ENCODE results near the gene GRID1.
"Not testable (repeated sequence)": the region's sequence is repeated elsewhere in the genome, so short reads cannot be mapped to it uniquely, and the experiment has no call there.

Gene GRID1

DNA sequence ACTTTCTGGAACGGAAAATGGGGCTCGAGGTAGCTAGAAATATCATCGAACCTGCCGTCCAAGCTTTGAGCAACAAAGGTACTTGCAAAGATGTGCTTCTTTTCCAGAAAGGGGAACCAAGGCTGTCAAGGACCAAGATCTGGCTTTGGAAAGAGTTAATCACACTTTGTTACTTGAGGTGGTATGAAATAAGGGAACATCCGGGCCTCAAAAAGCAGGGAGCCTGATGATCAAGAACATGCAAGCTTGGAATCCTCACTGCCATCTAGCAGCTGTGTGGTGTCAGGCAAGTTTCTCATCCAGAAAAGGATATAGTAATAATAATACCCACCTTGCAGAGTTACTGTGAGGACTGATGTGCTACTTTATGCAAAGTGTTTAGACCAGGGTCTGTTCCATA lies 329.5 kb downstream of the GRID1 start:
- no peak for DNase-seq (ENCODE audit: low spot score)

DNA sequence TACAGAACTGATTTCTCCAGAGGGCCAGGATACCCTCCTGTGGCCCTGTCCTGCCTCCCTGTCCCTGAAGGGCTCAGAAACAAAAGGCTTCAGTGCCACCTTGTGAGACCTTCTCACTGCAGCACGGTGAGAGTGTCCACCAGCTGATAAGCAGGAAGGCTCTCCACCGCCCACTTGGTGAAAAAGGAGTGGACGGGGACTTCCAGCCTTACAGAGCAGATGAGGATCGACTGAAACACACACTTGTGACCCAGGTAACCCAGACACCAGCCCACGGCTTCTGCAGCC lies 330.1 kb downstream of the GRID1 start:
- DNase-seq (ENCODE audit: low spot score) = no peak

DNA sequence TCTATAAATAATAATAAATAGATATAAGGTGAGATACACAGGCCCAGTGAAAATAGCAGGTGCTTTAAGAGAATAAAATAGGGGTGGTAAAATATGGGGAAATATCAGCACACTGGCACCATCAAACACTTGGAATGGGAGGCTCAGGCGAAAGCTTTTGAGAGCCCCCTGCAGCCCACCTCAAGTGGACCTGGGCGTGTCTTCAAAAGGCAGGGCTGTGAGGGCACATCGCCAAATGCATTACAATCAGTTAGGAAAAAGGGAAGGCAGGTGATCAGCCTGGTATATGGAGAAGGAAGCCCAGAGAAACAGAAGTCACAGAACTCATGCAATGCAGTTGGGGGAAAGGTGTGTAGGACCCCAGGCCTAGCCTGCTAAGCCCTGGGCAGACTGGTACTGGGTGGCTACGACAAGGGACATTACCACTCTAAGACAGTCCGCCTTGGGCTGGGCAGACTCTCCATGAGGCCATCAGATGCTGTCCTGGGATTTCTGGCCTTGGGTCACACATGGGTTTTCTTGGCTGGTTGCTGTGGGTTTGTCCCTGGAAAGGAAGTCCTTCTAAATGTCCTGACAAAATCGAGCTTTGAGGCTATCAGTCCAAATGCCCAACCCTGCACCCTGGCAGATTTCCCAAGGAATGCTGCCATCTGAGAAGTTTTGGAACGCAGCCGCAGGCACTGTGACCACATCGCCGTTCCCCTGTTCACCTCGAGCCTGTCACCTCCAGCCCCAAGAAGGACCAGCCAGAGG lies 330.6 kb downstream of the GRID1 start:
- no peak for DNase-seq (ENCODE audit: low spot score)

DNA sequence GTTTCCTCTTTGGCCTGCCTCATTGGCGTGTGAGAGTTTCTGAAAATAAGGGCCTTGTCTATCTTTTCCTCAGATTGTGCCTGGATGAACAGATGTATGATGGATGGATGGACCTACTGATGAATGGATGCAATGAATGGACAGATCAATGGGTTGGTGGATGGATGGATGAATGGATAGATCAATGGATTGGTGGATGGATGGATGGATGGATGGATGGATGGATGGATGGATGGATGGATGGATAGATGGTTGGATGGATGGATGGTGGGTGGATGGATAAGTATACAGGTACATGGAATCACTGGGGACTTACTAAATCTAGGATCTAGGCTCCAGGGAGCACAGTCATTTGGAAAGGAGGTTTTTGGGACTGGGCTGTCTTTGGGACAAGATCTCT lies 331.9 kb downstream of the GRID1 start:
- no peak for DNase-seq (ENCODE audit: low spot score)

DNA sequence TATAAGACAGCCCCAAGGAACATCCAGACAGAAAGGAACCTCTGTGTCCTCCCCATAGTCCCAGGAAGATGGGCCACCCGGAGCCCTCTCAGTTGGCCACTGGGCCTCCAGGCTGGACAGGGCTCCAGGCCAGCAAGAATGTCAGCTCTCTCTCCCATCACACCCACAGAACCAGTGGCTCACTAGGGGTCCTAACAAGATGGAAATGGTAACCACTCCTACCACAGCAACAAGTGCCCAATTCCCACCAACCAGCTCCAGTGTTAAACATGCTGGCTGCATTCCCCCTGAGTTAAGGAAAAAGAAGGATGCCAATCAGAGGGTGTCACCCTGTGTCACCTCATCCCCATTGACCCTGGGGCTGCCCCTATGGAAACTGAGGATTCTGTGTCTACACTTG lies 333.0 kb downstream of the GRID1 start:
- no peak for DNase-seq (ENCODE audit: low spot score)

DNA sequence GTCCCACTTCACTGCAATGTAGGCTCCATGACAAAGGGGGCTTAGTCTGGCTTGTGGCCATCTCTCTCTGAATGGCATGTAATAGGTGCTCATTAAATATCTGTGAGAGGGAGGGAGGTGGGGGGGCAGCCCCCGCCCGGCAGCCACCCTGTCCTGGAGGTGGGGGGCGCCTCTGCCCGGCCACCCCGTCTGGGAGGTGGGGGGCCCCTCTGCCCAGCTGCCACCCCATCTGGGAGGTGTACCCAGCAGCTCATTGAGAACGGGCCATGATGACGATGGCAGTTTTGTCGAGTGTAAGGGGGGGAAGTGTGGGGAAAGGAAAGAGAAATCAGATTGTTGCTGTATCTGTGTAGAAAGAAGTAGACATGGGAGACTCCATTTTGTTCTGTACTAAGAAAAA lies 334.5 kb downstream of the GRID1 start:
- DNase-seq (ENCODE audit: low spot score) = not testable (repeated sequence)

DNA sequence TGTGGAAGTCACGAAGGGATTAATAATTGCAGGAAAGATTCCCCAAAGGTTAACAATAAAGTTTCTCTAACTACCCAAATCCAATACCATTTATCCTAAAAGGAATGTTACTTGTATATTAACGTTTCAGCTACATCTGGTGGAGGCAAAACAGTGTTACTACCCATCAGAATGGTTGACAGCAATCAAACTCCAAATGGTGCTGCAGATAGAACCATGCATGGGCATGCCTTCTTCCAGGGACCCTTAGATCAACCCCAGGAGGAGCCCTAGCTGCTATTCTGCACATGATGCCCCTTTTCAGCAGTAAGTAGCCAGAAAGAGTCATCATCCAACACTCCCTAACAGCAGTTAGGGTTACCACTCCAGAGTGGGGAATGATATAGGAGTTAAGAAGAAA lies 336.3 kb downstream of the GRID1 start:
- no peak for DNase-seq (ENCODE audit: low spot score)

DNA sequence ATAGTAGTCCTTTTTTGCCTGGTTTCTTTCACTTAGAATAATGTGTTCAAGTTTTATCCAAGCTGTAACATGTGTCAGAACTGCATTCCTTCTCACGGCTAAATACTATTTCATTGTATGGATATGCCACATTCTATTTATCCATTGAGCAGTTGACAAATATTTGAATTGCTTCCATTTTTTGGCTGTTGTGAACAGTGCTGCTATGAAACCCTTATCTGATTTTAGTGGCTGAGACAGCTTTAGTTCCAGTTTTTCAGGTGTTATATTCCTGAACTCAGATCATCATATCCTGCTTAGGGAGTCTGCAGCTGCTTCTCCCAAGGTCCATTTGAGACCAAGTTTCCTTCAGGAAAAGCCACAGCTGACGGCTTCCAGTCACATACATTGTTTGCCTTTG lies 339.2 kb downstream of the GRID1 start:
- DNase-seq (ENCODE audit: low spot score) = no peak

DNA sequence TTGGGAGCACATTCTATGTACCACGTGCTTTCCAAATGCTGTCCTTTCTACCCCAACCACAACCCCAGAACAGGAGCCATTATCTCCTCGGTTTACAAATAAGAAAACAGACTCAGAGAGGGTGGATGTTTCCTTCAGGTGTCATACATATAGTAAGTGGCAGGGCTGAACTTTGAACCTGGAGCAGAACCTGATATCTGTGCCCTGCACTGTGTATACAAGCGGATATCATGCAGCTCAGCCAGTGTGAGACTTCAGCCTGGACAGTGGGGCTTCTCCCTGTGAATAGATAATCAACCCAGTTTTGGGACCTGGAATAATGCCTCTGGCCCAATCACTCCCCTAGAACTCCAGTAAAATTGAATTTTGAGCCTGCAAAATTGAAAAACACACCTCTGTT lies 341.1 kb downstream of the GRID1 start:
- no peak for DNase-seq (ENCODE audit: low spot score)

DNA sequence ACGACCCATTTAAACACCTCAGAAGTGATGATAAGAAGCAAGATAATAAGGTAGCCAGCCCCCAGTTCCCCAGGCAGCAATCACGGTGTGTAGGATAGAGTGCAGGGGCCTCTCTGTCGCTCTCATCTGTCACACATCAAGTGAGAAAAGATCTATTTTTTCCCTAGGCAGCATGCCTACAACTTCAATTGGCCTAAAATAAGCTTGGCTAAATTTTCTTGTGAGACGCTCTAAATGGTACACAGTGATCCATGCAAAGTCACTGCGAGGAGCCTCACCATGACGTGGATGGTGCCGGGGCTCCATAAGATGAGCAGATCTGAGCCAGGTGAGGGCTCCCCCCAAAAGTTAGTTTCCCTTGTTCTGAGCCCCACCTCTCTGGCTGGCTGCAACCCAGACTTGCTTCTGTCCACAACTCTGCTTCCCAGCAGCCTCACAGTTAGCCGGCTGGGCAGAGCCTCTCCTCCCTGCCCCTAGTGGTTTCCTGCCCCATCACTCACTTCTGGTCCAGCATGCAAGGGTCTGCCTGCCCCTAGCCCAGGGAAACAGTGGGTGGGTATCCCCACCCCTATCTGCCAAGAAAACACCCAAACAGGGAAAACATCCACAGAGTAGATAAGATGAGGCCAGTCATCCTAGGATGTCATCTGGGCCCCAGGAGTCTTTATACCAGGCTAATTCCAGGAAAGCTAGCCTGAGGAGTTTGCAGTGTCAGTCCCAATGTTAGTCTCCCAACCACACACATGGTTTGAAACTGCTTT lies 342.1 kb downstream of the GRID1 start:
- no peak for DNase-seq (ENCODE audit: low spot score)

DNA sequence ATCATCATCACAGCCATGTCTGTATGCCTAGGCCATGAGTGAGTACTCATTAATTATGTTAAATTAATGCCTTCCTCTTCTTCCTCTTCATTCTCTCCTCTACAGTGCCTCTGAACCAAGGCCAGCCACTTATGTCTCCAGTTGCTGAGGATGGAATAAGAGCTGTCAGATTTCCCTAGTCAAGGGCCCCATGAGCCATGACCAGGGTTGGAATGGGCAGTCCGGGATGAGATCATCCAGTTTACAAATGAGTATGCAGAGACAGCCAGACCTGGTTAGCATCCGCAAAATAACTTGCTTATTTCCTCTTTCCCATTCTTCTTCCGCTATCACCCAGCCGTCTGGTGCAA lies 342.7 kb downstream of the GRID1 start:
- no peak for DNase-seq (ENCODE audit: low spot score)

DNA sequence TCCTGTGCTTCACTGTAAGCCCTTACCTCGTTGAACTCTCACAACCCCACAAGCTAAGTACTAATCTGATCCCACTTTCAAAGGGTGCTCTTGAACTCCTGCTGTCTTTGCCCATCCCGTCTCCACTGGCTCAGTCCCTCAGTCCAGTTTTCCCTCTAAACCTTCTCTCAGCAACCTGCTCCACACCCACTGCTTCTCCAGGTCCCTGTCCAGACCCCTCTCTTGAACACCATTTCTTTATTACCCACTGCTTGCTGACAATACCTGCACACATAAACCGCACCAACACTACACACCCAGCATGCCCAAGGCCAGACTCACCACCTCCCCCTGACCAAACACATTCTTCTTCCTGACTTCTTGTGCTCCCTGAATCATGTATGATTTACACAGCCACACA lies 343.3 kb downstream of the GRID1 start:
- DNase-seq (ENCODE audit: low spot score) = no peak

DNA sequence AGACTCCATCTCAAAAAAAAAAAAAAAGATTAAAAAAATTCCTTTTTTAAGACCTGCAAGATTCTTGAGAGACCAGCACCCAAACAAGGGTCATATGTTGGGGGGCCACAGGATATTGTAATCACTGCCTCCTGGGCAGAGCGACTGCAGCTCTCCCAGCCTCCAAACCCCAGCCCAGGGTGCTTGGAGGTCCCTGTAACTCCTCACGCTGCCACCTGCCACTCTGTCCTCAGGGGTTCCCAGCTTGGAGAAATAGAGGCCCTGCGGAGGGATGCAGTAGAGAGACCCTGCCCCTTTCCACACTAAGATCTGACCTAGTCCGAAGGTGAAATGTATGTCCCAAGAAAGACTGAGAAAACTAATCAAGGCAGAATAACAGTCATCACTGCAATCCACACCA lies 343.7 kb downstream of the GRID1 start:
- no peak for DNase-seq (ENCODE audit: low spot score)

DNA sequence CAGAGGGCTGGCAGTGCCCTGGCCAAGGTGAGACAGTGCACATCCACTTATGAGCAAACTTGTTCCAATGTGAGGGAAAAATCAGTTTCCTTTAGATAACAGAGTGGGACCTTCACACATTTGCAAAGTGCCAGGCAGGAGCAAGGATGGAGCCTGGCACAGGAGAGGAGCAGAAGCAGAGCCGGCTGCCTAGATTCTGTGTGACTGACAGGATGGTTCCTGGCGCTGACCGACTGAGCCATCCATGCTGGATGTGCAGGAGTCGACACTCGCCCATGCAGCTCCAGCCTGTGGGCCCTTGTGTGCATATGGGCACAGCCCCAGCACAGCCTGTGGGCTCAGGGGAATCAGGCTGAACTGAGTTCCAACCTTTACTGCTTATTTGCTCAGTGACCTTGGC lies 346.5 kb downstream of the GRID1 start:
- no peak for DNase-seq (ENCODE audit: low spot score)

DNA sequence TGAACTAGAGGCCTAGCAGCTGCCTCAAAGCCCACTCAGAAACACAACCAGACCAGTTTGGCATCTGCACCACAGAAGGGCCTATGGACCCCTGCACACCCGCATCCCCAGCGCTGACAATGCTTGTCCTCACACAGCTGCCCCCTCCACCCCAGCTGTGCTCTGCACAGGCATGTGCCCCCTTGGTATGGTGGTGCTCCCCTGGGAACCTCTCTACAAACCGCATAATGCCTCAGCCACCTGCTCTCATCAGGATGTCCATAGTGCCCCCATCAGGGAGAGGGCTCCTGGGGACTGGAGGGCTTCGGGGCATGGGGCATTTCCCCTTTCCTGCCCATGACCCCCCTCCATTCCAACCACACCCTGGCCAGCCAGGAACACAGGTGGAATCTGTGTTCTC lies 347.5 kb downstream of the GRID1 start:
- no peak for DNase-seq (ENCODE audit: low spot score)

DNA sequence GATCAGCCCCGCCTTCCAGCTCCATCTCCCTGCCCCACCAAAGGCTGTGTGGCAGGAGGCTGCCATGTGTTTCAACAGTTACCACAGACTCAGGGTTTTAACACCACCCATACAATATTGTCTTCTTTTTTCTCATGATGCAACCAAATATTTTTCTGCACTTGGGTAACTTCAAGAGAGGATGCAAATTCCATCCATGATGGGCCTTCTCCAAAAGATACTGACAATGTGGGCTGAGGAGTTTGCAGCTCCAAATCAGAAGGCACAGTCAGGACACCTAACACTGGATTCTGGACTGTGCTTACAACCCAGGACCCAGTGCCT lies 347.9 kb downstream of the GRID1 start:
- DNase-seq (ENCODE audit: low spot score) = no peak

DNA sequence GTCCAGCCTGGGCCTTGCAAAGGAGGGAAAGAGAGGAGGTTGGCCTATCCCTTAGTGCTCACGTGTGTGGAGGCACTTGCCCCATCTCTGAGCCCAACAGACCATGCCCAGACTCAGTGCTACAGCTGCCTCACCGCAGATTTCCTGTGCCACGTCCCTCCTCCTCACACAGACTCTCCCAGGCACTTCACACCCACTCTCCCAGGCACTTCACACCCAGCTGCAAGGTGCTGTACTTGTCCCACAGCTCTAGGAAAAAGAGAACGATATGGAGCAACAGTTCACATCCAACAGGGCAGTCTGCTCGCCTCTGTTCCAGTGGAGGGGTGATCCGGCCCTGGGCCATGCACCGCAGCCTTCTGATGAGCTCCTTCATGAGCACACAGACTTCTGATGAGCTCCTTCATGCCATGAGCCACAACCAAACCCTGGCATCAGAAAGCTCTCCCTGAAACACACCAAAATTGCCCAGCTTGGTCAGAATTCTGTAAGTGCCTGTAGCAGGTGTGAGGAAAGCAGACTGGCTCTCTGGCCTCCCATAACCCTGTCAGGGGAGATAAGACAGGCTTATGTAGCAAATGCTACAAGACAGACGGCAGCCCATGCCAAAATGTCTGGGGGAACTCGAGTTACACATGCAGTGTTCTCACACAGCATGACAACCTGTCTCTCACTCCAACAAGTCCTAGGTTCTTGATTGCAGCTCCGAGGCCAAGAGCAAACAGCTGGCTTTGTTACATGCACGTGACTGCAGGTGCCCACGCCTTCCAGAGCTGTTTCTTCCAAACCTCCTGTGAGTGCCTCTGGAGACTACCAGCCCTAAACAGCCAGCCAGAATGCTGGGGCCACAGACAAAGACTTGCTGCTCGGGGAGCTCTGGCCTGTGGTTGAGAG lies 348.5 kb downstream of the GRID1 start:
- no peak for DNase-seq (ENCODE audit: low spot score)

DNA sequence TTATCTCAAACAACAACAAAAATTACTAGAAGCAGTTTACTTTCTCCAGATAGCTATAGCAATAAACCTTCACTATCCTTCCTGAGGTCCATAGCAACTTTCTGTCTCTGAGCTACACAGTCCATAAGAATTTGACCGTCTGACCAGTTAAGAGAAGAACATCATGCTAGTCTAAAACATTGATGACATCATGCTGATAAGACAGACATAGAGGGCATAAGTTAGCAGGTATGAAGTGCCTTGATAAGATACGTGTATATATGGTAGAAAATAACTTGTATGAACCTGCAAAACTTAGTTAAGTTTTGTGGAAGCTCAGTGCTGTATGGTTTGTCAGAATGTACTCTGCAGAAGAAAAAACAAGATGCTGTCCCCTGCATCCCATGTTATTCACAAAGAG lies 353.0 kb downstream of the GRID1 start:
- no peak for DNase-seq (ENCODE audit: low spot score)

DNA sequence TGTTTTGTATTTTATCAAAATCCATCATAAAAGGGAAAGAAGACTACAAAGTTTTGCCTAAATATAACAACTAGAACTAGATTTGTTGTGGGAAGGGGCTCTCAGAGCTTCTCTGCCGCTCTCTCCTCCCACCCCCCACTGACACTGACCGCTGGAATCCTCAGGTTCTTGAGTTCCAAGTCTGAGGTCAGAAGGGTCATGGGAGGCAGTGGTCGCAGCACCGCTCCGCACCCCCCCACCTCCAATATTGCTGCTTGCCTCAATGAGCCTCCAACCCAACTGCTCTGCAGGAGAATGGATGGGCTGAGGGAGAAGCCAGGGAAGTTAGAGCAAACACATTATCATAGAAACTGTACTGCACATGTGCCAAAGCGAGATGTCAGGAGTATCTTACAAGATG lies 359.4 kb downstream of the GRID1 start:
- DNase-seq (ENCODE audit: low spot score) = no peak

DNA sequence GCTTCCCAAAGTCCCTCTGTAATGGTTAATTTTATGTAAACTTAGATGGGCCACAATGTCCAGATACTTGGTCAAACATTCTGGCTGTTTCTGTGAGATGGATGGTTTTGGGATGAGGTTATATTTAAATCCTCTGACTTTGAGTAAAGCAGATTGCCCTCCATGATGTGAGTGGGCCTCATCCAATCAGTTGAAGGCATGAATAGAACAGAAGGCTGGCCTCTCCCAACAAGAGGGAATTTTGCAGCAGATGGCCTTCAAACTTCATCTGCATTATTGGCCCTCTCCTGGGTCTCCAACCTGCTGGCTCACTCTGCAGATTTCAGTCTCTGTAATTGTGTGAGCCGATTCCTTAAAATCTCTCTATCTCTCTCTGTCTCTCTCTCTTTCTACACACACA lies 362.3 kb downstream of the GRID1 start:
- DNase-seq (ENCODE audit: low spot score) = no peak

DNA sequence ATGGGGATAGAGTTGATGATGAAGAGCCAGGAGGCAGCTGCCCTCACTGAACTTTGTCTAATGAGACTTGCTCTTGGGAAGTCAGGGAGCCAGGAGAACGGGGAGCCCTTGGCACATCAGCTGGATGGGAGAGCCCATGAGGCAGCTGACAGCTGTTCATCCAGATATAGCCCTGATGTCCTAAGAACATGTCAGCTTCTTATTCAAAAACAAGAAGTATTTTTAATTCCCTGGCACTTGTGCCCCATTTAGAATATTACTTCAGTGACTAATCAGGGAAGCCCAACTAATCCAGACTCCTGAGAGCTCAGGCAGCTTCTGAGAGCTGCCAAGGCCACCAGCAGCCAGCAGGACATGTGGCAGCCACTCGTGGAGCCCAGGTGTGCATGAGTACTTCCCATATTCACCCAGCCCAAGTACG lies 363.4 kb downstream of the GRID1 start:
- DNase-seq (ENCODE audit: low spot score) = no peak

DNA sequence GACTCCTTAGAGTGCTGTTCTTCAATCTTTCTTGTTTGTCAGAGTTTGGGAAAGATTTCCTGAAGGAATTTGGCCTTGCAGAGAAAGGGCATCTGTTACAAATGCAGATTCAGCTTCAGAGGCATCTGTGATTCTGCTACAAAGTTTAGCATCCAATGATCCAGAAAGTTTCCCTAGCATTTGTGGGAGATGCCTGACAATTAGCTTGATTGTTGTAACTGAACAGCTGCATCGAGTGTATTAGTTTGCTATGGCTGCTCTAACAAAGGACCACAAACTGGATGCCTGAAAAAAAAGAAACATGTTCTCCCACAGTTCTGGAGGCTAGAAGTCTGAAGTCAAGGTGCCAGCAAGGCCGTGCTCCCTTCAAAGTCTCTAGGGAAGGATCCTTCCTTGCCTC lies 365.1 kb downstream of the GRID1 start:
- DNase-seq (ENCODE audit: low spot score) = no peak

DNA sequence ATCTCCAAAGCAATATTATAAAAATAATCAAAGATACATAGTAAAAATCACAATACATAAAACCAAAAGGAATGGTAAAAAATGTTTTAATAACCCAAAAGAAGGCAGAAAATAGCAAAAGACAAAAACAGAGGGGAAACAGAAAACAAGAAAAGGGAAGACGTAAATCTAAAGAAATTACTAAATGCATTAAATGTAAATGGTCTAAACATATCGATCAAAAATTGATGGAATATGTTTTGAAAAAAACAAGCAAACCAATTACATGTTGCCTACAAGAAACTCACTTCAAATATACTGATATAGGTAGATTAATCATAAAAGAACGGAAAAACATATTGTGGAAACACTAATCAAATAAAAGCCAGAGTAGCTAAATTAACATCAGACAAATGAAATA lies 369.1 kb downstream of the GRID1 start:
- no peak for DNase-seq (ENCODE audit: low spot score)

Data from HuH-7 (cell line).